GM19397 (cell line): ENCODE results near the gene OR2T11.
"Not testable (repeated sequence)": the region's sequence is repeated elsewhere in the genome, so short reads cannot be mapped to it uniquely, and the experiment has no call there.

Experiments
- ATAC-seq: cut with Tn5 transposase; IDR thresholded peaks from one replicate; pipeline ENCODE4 v1.9.1; 2021; ENCODE audit warnings: mild to moderate bottlenecking, moderate library complexity; ENCODE audit not compliant: unreplicated experiment

The OR2T11 gene

DNA sequence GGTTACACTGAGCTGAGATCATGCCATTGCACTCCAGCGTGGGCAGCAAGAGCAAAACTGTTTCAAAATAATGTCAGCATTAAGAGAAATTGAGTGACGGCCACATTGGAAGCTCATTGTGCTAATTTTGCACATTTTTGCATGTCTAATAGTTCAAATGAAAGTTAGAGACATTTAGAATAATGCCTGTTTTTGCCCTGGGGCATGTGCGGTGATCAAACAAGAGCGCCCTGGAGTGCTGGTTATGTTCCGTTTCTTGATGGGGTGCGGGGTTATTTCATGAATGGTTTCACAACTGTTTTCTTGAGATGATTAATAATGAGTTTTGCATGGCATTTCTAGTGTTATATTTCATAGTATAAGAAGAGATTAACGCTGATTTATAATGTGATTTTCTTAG, 13.1 kb downstream of the OR2T11 start:
- ATAC-seq, result no peak

- no peak for ATAC-seq
Observed at GRCh38 chr1:248618878-248619277, 16.0 kb downstream of the OR2T11 start.

- no peak for ATAC-seq
Observed at GRCh38 chr1:248618119-248618518, 16.8 kb downstream of the OR2T11 start.

DNA sequence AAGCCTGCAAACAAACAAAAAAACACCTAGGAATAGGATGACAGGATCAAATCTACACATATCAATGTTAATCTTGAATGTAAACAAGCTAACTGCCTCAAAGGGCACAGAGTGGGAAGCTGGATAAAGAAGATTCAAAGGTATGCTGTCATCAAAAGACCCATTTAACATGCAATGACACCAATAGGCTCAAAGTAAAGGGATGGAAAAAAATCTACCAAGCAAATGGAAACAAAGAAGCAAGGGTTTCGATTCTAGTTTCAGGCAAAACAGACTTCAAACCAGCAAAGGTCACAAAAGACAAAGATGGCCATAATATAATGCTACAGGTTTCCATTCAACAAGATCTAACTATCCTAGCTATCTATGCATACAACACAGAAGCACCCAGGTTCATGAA, 21.1 kb downstream of the OR2T11 start:
- ATAC-seq, result no peak

DNA sequence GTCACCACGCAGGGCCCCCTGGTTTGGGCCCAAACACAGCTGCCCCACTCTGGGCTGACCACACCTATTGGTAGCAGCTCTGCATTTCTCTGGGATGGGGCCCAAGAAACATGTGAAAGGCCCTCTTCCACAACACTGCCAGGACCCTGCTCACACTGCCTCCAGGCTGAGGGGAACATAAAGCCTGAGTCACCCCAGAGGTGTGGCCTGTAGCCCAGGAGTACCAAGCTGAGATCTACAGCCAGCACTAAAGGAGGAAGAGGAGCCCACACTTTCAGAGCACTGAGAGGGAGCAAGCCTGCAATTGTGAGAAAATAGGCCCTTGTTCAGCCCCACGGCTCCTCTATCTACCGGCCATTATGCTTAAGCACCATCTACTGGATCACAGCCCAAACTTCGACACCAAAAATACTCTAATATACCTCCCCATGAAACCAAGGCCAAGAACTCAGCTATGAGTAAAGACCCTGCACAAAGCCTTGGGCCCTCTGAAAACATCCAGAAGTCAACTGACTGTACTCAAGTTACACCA, 22.9 kb downstream of the OR2T11 start:
- no peak for ATAC-seq

DNA sequence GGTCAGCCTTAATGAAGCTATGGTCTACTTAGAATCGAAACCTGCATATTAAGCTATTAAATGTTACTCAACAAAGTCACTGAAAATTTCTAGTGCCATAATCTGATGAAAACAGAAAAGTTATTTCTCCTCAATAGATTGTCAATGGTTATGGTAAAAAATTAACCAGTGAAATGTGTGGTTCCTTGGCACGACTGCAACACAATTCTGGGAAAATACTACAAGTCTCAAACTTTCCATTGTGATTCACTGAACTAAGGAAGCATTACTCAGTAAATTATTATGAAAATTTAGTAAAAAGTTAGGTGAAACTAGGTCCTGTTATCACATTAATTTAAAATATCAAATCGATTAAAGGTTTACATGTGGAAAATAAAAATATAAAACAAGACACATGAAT, 24.6 kb downstream of the OR2T11 start:
- ATAC-seq, result no peak

DNA sequence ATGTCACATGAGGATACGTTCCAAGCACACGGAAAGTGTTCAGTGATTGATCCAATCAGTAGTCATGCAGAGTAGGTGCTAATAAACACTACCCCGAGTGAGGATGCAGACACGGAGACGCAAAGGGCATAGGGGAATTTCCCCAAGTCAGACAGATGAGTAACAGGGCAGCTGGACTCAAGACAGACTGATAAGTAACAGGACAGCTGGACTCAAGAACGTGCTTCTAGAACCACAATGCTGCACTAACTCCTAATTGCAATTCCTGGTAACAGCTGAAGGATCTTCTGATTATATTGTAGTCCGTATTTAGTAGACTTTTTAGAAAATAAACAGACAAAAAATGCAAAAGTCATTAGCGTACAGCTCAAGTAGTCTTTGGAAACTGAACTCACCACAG, 35.5 kb downstream of the OR2T11 start:
- no peak for ATAC-seq

DNA sequence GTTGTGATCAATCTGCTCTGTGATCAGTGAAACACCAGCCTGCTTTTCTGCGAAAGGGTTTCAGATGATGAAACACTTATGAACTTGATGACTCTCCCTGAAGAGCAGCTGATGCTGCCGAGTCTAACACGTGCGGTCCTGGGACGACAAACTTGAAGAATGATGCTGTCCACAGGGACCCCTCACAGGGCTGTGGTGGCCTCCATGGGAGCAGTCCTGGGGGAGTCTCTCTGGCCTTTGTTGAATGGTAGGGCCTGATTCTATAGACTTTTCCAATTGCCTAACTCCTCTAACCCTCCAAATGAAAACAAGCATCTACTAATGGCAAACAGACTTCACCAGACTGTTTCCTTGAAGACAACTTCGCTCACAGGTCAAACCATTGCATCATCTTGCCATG, 37.3 kb downstream of the OR2T11 start, which contains the start of gene OR2T10:
OR2T10 (minus strand) TSS at position 112 of the 400 bp plus-strand sequence. CDS start 3,932 bp downstream, outside the sequence.
- ATAC-seq, result no peak

- no peak for ATAC-seq
Observed at GRCh38 chr1:248596615-248597014, 38.3 kb downstream of the OR2T11 start.

- no peak for ATAC-seq
Observed at GRCh38 chr1:248593226-248593625, 41.7 kb downstream of the OR2T11 start.

- ATAC-seq, result no peak
Observed at GRCh38 chr1:248592655-248593054, 42.2 kb downstream of the OR2T11 start.

DNA sequence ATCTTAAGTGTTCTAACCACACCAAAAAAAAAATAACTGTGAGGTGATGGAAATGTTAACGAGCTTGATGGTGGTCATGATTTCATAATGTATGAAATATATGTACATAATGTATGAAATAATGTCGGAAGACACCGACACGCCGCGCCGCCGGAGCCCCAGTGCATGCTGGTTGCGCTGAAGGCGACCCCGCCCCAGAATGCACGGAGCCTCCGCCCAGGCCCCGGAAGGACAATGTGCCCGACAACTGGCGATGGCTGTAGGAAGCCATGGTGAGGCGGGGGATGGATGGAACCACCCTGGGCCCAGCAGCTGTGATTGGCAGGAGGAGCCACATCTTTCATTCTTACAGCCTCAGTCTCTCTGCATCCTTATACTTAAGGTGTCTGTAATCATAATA, 44.8 kb downstream of the OR2T11 start:
- no peak for ATAC-seq

- ATAC-seq, result no peak
Observed at GRCh38 chr1:248589334-248589733, 45.6 kb downstream of the OR2T11 start.

GRCh38 chr1:248585266-248585665, 49.6 kb downstream of the OR2T11 start:
- ATAC-seq, result no peak

DNA sequence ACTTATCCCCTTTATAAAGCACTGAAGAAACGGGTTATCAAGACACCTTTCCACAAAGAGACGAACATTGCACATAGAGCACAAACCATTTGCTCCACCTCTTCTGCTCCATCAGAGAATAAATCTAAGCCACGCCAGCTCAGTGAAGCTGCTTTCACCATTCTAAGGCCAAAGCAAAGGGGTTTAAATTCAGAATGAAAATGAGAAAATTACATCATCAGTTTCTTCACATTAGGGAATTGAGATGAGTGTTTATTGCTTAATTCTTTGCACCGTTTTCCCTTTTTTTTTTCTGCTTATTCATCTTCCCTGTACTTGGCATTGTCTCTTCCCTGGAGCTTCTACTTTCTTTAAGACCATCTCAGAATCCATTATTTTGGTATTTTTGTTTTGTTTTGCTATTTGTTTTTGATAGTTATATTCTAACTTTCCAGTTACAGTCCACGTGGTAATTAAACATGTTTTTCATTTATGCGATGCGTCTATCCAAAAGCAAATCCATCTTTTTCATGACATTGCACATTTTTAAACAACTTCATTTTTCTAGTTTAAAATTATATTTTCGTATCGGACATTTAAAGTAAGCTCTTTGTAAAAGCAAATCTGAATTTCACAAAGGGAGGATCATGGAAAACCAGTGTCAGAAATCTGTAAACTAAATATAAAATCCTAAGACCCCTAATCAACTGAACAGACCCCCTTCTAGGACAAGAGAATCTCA, 58.5 kb downstream of the OR2T11 start:
- ATAC-seq, result no peak

GRCh38 chr1:248574657-248575056, 60.2 kb downstream of the OR2T11 start, which contains the start of gene OR2T34:
TSS of gene OR2T34 (minus strand) at chr1:248574757. CDS start at chr1:248574757, 0 bp downstream.
- ATAC-seq, result not testable (repeated sequence)

GRCh38 chr1:248573856-248574255, 61.0 kb downstream of the OR2T11 start:
- not testable (repeated sequence) for ATAC-seq
